ENCODE results near the gene ADAMTS15.

The ADAMTS15 gene

GRCh38 chr11:130464291-130464812 is 15.9 kb downstream of the ADAMTS15 start:
- no peak for DNase-seq (ENCODE audit: low spot score)

GRCh38 chr11:130465263-130465662 is 16.8 kb downstream of the ADAMTS15 start:
- no peak for DNase-seq (ENCODE audit: low spot score)

GRCh38 chr11:130467116-130467900 is 18.9 kb downstream of the ADAMTS15 start:
- no peak for DNase-seq (ENCODE audit: low spot score)

- no peak for DNase-seq (ENCODE audit: low spot score)
These were observed 20.7 kb downstream of the ADAMTS15 start for GRCh38 chr11:130469181-130469580.

GRCh38 chr11:130470832-130471706 is 22.6 kb downstream of the ADAMTS15 start:
- DNase-seq (ENCODE audit: low spot score) = no peak

- DNase-seq (ENCODE audit: low spot score) = no peak
These were observed 23.4 kb downstream of the ADAMTS15 start for GRCh38 chr11:130471731-130472433.

GRCh38 chr11:130472434-130472961 is 24.1 kb downstream of the ADAMTS15 start:
- DNase-seq (ENCODE audit: low spot score) = no peak

- no peak for DNase-seq (ENCODE audit: low spot score)
These were observed 24.8 kb downstream of the ADAMTS15 start for GRCh38 chr11:130473056-130473794.

GRCh38 chr11:130473795-130474377 is 25.4 kb downstream of the ADAMTS15 start:
- no peak for DNase-seq (ENCODE audit: low spot score)

GRCh38 chr11:130474637-130475400 is 26.4 kb downstream of the ADAMTS15 start:
- no peak for DNase-seq (ENCODE audit: low spot score)

GRCh38 chr11:130475426-130476053 is 27.1 kb downstream of the ADAMTS15 start:
- DNase-seq (ENCODE audit: low spot score) = no peak

GRCh38 chr11:130476200-130476921 is 27.9 kb downstream of the ADAMTS15 start:
- DNase-seq (ENCODE audit: low spot score) = no peak

GRCh38 chr11:130476922-130477491 is 28.6 kb downstream of the ADAMTS15 start:
- DNase-seq (ENCODE audit: low spot score) = no peak

- DNase-seq (ENCODE audit: low spot score) = no peak
These were observed 29.2 kb downstream of the ADAMTS15 start for GRCh38 chr11:130477586-130478203.

GRCh38 chr11:130478204-130478701 is 29.8 kb downstream of the ADAMTS15 start:
- no peak for DNase-seq (ENCODE audit: low spot score)

GRCh38 chr11:130478881-130479280 is 30.4 kb downstream of the ADAMTS15 start:
- no peak for DNase-seq (ENCODE audit: low spot score)

- no peak for DNase-seq (ENCODE audit: low spot score)
These were observed 31.7 kb downstream of the ADAMTS15 start for GRCh38 chr11:130480186-130480585.

GRCh38 chr11:130480711-130481140 is 32.3 kb downstream of the ADAMTS15 start:
- DNase-seq (ENCODE audit: low spot score) = no peak

All from hematopoietic multipotent progenitor cell treated with erythropoietin and hydrocortisone succinate and interleukin-3 and kit ligand, for 17 days (in vitro differentiated cells).